IPS-18a (cell line): ENCODE results near the gene PRSS8.

ENCODE experiments used
- H3K27ac ChIP-seq: one replicate; pipeline ENCODE4 v1.5.1; 2013; ENCODE audit warnings: low read length
- H3K27me3 ChIP-seq: one replicate; pipeline ENCODE4 v1.6.1; 2013; ENCODE audit warnings: mild to moderate bottlenecking, low read length; ENCODE audit not compliant: control insufficient read depth, insufficient read depth
- H3K36me3 ChIP-seq: one replicate; pipeline ENCODE4 v1.6.1; 2013; ENCODE audit warnings: low read depth, low read length; ENCODE audit not compliant: control insufficient read depth
- H3K4me1 ChIP-seq: one replicate; pipeline ENCODE4 v1.6.1; 2013; ENCODE audit warnings: low read depth, low read length; ENCODE audit not compliant: control insufficient read depth
- H3K4me3 ChIP-seq: one replicate; pipeline ENCODE4 v1.5.1; 2013; ENCODE audit warnings: low read length
- H3K9ac ChIP-seq: one replicate; pipeline ENCODE4 v1.6.1; 2013; ENCODE audit warnings: mild to moderate bottlenecking, low read length, moderate library complexity
- H3K9me3 ChIP-seq: one replicate; pipeline ENCODE4 v1.6.1; 2013; ENCODE audit warnings: low read depth, low read length; ENCODE audit not compliant: control insufficient read depth

Gene PRSS8

DNA sequence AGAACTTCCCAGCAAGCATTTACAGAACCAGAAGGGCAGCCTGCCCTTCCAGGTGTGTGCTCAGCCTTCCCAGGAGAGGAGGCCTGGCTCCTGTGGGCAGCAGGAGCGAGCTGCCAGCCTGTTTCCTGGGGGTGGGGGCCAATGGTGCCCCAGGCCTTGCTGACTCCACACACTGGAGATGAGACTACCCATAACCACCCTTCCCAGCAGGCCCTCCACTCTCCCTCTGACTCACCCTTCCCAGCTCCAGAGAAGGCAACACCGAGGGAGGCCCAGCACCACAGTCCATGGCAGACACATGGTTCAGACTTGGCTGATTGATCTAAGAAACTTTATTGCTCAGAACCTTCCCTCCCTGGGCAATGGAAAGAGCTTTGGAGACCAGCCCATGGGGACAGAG lies 45.0 kb downstream of the PRSS8 start:
- H3K9ac ChIP-seq: no peak overlapping the region
- H3K36me3 ChIP-seq: peaks cover 15% of the 10 kb centered on the region
- H3K27ac ChIP-seq: no peak overlapping the region
- no peaks in the 10 kb centered on the region for H3K27me3 ChIP-seq
- no peaks in the 10 kb centered on the region for H3K4me1 ChIP-seq
- H3K9me3 ChIP-seq: no peaks in the 10 kb centered on the region
- H3K4me3 ChIP-seq: no peak overlapping the region

DNA sequence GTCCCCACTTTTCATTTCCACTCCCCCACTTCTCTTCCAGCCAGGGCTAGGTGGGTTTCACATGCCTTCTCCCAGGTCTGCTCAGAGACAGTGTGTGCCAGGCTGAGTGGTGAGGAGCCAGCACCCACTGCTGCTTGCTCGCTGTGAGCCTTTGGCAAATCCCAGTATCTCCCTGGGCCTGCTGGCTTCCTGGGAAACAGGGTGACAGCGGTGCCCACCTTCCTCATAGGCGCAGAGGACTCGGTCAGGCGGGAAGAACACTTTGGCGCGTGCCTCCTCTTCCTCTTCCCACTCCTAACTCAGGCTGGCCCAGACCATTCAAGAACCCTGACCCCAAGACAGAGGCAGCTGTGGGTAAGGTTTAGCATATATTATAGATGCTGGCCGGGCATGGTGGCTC lies 46.3 kb downstream of the PRSS8 start:
- Histone ChIP-seq H3K27me3 (no peaks in the 10 kb centered on the region), H3K4me1 (no peaks in the 10 kb centered on the region), H3K36me3 (peaks cover 17% of the 10 kb centered on the region), H3K9ac (no peak overlapping the region), H3K27ac (no peak overlapping the region), H3K4me3 (no peak overlapping the region), H3K9me3 (no peaks in the 10 kb centered on the region)

DNA sequence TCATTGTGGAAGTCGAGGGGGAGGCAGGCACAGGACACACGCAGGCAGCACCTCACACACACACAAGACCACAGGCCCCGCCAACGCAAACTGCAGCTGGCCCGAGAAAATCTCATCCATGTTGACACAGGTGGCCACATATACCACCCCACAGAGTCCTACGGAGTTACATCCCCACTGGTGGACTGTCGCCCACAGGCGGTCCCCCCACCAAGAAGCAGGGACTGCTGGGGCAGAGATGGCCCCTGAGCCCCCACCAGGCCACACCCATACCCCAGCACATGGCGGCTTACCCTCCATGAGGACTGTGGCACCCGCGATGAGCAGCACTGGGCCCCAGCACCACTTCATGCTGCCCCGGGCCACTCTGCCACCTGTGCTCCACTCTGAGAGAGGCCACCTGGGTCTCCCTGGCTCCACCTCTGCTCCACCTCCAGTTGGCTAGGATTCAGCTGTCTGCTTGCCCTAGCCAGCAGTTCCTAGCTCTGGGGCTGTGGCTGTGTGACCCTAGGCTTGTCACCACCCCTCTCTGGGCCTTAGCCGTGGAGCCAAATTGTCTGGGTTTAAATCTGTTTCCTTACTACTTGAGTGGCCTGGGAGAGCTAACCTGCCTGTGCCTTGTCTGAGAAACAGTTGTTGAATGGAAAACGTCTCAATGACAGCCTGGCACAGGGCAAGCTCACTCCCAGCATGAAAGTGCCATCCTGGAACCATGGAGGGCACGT lies 46.9 kb downstream of the PRSS8 start, which contains the start of gene PRSS53:
Gene PRSS53, minus strand, starts transcription at position 485 of the 725 bp plus-strand sequence. Its CDS starts 134 bp downstream, at position 351.
- Histone ChIP-seq H3K36me3 (peaks cover 17% of the 10 kb centered on the region), H3K9me3 (no peaks in the 10 kb centered on the region), H3K4me1 (no peaks in the 10 kb centered on the region), H3K4me3 (no peak within 1 kb of the TSS), H3K27me3 (no peaks in the 10 kb centered on the region), H3K27ac (no peak within 1 kb of the TSS), H3K9ac (no peak within 1 kb of the TSS)

DNA sequence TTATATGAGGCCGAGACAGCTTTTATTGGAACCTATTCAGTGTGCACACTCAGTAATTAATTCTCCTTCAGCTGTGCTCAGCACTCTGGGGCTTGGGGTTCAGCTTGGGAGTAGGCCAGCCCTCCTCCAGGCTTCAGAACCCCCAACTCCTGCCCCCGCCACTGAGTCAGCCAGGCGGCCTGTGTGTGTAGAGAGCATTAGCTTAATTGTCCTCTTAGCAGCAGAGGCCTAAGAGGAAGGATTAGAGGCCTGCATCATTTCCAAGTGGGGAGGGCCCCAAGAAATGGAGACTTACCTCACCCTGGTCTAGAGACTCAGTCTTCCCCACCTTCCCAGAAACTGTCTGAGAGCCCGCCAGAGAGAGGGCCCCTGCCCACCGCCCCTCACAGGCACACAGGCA lies 47.6 kb downstream of the PRSS8 start:
- no peaks in the 10 kb centered on the region for H3K4me1 ChIP-seq
- H3K27ac ChIP-seq: no peak overlapping the region
- H3K27me3 ChIP-seq: no peaks in the 10 kb centered on the region
- no peak overlapping the region for H3K4me3 ChIP-seq
- H3K9me3 ChIP-seq: no peaks in the 10 kb centered on the region
- no peak overlapping the region for H3K9ac ChIP-seq
- H3K36me3 ChIP-seq: peaks cover 17% of the 10 kb centered on the region

DNA sequence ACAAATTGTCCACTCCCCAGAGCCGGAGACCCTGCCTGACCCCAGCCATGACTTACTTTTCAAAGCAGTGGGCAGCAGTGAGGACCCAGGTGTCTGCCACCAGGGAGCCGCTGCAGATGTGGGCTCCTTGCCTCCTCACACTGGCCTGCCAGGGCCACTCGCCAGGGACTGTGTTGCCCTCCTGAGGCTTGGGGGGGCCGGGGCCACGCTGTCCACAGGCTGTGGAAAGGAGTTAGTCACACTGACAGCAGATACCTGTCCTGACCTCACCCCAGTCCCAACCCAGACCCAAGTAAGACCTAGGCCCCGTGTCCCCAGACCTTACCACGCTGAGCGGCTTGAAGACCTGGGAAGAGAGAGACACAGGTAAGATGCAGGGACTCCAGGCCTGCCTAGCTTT lies 48.0 kb downstream of the PRSS8 start:
- H3K36me3 ChIP-seq: peaks cover 17% of the 10 kb centered on the region

DNA sequence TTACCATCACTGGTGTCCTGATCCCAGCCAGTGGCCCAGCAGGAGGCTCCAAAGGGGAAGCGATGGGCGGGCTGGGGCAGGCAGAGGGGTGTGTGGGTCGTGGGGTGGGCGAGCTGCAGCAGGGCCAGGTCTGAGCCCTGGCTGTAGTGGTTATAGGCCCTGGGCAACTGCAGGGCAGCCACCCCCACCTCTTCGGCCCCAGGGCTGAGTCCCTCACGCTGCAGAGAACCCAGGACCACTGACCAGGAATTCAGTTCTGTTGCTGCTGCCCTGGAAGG lies 49.0 kb downstream of the PRSS8 start:
- Histone ChIP-seq H3K27ac (no peak overlapping the region), H3K4me1 (no peaks in the 10 kb centered on the region), H3K4me3 (no peak overlapping the region), H3K36me3 (peaks cover 17% of the 10 kb centered on the region), H3K9me3 (no peaks in the 10 kb centered on the region), H3K27me3 (no peaks in the 10 kb centered on the region), H3K9ac (no peak overlapping the region)

More for the DNA sequence above, 48.0 kb downstream of the PRSS8 start:
- no peaks in the 10 kb centered on the region for H3K9me3 ChIP-seq
- no peak overlapping the region for H3K27ac ChIP-seq
- no peak overlapping the region for H3K4me3 ChIP-seq
- H3K4me1 ChIP-seq: no peaks in the 10 kb centered on the region
- no peaks in the 10 kb centered on the region for H3K27me3 ChIP-seq
- no peak overlapping the region for H3K9ac ChIP-seq

DNA sequence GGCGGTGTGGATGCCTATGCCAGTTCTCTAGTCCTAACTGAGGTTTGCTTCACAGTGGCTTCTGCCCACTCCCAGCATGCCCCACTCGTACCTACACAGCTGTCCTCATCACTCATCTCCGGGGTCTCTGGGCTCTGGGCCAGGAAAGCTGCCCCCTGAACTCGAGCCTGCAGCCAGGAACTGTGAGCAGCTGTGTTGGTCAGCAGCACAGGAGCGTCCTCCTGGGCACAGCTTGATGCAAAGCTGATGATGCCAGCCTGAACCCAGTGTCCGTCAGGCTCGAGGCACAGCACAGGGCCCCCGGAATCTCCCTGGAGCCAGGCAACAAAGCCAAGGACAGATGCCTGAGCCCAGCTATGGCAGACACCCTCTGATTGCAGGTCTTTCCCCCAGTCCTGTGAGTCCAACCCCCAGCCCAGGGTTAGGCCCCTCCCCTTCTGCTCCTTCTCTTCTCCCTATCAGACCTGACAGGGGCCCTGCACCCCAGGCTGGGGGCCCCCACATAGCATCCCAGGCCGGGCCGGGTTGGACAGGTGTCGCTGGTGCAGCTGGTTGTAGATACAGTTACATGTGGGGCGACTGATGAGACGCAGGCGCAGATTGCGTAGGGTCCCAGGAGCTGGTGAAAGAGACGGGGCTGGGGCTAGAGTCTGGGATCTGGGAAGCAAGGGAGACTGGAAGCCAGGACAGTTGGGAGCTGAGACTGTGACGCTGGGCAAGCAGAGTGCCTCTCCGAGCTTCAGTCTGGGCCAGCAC lies 49.5 kb downstream of the PRSS8 start:
- Histone ChIP-seq H3K27ac (no peak overlapping the region), H3K4me3 (no peak overlapping the region), H3K9ac (no peak overlapping the region), H3K4me1 (no peaks in the 10 kb centered on the region), H3K27me3 (no peaks in the 10 kb centered on the region), H3K36me3 (peaks cover 14% of the 10 kb centered on the region), H3K9me3 (no peaks in the 10 kb centered on the region)

DNA sequence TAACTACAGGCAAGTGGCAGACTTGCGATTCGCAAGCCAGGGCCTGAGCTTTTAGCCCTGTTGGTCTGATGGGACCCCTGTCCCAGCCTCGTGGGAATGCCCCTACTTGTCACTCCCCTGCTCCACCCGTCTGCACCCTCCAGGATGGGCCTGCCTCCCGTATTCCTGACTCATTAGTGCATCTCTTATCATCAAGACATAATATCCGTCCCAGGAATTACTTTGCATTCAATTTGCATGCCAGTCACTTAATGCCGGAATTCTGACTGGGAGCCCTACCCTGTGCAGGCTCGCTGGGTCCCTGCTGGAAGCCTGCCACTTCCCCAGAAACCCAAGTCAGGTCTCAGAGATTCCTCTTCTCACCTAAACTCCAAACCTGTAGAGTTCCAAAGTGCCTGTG lies 50.1 kb downstream of the PRSS8 start:
- H3K4me3 ChIP-seq: no peak overlapping the region
- H3K27me3 ChIP-seq: no peaks in the 10 kb centered on the region
- no peaks in the 10 kb centered on the region for H3K9me3 ChIP-seq
- H3K9ac ChIP-seq: no peak overlapping the region
- no peak overlapping the region for H3K27ac ChIP-seq
- H3K36me3 ChIP-seq: peaks cover 14% of the 10 kb centered on the region
- no peaks in the 10 kb centered on the region for H3K4me1 ChIP-seq

DNA sequence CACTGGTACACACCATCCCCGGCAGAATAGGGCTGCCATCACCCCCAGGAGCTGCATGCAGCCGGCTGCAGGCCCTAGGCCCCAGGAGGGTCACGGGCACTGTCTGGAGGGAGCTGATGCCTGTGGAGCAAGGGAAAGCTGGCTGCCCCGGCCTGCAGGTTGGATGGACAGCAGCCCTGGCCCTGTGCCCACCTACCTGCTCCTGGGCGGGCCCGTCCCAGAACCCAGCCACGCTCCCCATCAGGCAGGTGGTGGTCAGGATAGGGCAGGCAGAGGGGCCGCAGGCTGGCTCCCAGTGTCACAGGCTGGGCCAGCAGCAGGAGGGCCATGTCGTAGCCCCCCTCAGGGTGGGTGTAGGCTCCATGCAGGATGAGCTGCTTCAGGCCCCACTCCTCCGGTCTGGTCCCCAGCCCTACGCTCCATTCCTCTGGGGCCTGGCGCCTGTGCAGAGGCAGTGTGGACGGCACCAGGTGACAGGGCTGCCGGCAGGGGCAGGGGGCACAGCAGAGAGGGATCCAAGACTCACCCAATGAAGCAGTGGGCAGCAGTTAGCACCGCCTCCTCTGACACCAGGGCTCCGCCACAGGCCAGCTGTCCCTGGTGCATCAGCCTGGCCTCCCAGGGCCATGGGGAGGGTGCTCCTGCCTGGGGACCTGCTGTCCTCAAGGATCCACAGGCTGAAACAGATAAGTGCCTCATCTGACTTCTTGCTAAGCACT lies 50.8 kb downstream of the PRSS8 start:
- no peak overlapping the region for H3K27ac ChIP-seq
- H3K4me1 ChIP-seq: no peaks in the 10 kb centered on the region
- H3K4me3 ChIP-seq: no peak overlapping the region
- H3K27me3 ChIP-seq: no peaks in the 10 kb centered on the region
- peaks cover 16% of the 10 kb centered on the region for H3K36me3 ChIP-seq
- H3K9ac ChIP-seq: no peak overlapping the region
- H3K9me3 ChIP-seq: no peaks in the 10 kb centered on the region

DNA sequence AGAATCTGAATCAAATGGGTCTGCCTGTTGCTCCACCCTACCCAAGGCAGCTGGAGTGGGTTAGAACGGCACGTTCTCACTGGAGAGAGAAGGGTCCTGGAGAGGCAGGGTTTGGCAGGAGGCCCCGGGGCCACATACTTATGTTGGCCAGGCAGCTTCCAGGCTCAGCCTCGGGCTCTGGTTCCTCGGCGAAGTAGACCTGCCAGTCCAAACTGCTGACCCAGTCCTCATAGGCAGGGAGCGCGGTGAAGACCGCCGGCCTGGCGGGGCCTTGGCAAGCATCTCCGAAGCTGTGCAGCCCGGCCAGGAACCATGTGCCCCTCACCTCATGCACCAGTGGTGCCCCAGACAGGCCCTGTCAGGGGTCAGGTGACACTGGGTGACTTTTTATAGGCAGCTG lies 51.5 kb downstream of the PRSS8 start:
- Histone ChIP-seq H3K9ac (no peak overlapping the region), H3K27me3 (no peaks in the 10 kb centered on the region), H3K9me3 (no peaks in the 10 kb centered on the region), H3K27ac (no peak overlapping the region), H3K4me1 (no peaks in the 10 kb centered on the region), H3K4me3 (no peak overlapping the region), H3K36me3 (peaks cover 23% of the 10 kb centered on the region)

DNA sequence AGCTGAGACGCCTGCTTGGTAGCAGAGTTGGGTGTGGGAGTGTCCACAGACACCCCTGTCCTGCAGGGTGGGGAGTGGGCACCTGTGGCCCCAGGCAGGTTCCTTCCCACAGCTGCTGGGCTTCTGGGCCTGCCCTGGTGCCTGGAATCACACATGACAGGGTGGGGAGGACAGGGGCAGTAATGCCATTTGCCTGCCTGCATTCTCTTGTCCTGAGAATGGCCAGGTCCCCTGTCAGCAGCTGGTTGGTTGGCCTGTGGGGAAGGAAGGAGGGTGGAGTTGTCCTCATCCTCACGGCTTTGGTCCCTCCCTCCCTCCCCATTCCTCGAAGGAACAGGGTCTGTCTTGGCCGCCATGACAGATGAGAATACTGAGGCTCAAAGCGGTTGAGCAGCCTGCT lies 52.0 kb downstream of the PRSS8 start:
- Histone ChIP-seq H3K27ac (no peak overlapping the region), H3K36me3 (peaks cover 27% of the 10 kb centered on the region), H3K9ac (no peak overlapping the region)

More for the DNA sequence above, 52.0 kb downstream of the PRSS8 start:
- H3K27me3 ChIP-seq: no peaks in the 10 kb centered on the region
- no peaks in the 10 kb centered on the region for H3K4me1 ChIP-seq
- H3K9me3 ChIP-seq: no peaks in the 10 kb centered on the region
- H3K4me3 ChIP-seq: no peak overlapping the region
